Nephron (organoid): ENCODE results near the gene FGGY.
A peak's percentile ranks its signal among the peaks of the same experiment; 100 is the strongest.

Source experiments
- H3K27ac Mint-ChIP-seq, 3 experiments: 2 replicates each; pipeline ENCODE4 v1.8.0; 2020; ENCODE audit warnings: mixed read lengths in 3 of 3, mild to moderate bottlenecking in 2 of 3, moderate library complexity in 1 of 3
- H3K27me3 Mint-ChIP-seq: 2 replicates; pipeline ENCODE4 v1.8.0; 2021; ENCODE audit warnings: low read depth, mild to moderate bottlenecking, moderate library complexity, mixed read lengths
- H3K36me3 Mint-ChIP-seq: 2 replicates; pipeline ENCODE4 v1.8.0; 2020; ENCODE audit warnings: low read depth, mixed read lengths
- H3K4me1 Mint-ChIP-seq: 2 replicates; pipeline ENCODE4 v1.8.0; 2020; ENCODE audit warnings: mixed read lengths
- H3K4me3 Mint-ChIP-seq, 3 experiments: 2 replicates each; pipeline ENCODE4 v1.8.0; 2020; ENCODE audit warnings: mild to moderate bottlenecking in 3 of 3, mixed read lengths in 3 of 3, moderate library complexity in 2 of 3
- H3K9me3 Mint-ChIP-seq: 2 replicates; pipeline ENCODE4 v1.8.0; 2020; ENCODE audit warnings: mixed read lengths
- CTCF ChIP-seq, 3 experiments: fragments of 200-600 bp; sonication (generic); IDR thresholded peaks; one replicate each; pipeline ENCODE4 v1.5.0; 2021; ENCODE audit warnings: antibody characterized with exemption in 3 of 3; ENCODE audit not compliant: unreplicated experiment in 3 of 3

FGGY gene

DNA sequence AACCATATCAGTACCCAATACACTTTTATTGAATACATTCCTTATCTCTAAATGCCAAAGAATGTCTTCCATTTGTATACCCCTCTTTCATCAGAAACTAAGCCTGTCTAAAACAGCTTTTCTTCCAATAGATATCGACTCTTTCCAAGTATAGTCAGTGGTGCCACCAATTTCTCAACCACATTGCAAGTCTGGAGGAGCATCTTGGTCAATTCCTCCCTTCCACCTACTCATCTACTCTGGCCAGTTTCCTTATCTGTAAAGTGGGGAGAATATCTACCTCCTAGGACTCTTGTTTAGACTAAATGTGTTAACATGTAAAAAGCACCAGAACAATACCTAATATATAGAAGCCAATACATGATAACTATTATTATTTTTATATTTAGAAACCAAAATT lies 28.5 kb upstream of the FGGY start:
- Mint-ChIP-seq H3K36me3 (no peaks in the 10 kb centered on the region), H3K9me3 (peaks cover 19% of the 10 kb centered on the region), H3K27ac (no peak overlapping the region), H3K27me3 (no peaks in the 10 kb centered on the region), H3K4me1 (no peaks in the 10 kb centered on the region), H3K4me3 (no peak overlapping the region)
- no peak for TF ChIP-seq CTCF (IDR thresholded peaks at IDR 0.05; ENCODE audit: unreplicated experiment in 3 of 3)

DNA sequence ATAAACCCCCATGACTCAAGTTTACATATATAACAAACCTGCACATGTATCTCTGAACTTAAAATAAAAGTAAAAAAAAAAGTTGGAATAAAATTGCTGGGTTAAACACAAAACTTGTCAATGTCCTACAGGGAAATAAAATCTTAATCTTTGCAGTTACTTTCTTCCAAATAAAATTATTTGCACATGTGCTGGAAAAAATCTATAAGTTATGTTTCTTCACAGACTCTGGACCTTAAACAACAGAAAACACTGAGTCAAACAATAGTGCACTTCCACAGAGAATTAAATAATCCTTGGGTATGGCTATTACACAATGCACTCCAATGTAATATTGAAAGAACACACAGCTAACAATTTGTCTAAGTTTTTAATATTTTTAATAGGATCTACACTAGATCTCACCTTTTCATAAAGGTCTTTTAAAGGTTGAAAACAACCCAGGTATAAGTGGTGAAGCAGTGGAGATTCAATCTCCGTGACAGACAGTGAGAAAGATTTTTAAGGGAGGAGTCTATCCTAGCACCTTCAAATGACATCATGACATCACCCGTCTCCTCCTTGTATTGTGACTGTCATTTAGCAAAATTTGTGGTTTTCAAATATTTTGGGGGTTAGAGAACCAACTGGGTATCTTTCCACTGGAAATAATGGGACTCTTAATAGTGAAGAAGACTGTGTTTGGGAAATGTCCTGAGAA lies 25.2 kb upstream of the FGGY start:
- peaks cover 16% of the 10 kb centered on the region for H3K9me3 Mint-ChIP-seq
- H3K4me1 Mint-ChIP-seq, result peaks cover 11% of the 10 kb centered on the region
- TF ChIP-seq CTCF (IDR thresholded peaks at IDR 0.05; ENCODE audit: unreplicated experiment in 3 of 3), result no peak
- no peaks in the 10 kb centered on the region for H3K27me3 Mint-ChIP-seq
- no peak overlapping the region for H3K4me3 Mint-ChIP-seq
- H3K27ac Mint-ChIP-seq, result no peak overlapping the region
- H3K36me3 Mint-ChIP-seq, result no peaks in the 10 kb centered on the region

DNA sequence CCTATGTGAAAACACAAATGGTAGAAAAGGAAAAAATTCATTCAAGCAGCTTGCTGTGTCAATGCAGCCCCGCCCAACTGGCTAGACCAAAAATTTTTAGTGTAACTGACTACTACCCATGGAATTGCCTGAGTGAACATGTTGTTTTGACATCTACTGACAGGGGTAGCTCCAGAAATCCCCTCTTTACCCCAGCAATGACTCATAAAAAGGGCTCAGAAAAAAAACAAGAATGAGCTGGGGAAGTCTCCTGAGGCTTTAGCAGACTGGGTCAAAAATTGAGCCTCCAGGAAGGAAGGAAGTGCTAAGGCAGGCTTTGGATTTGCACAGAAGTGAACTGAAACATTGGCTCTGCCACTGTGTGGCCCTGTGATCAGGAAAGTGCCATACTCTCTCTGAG lies 24.4 kb upstream of the FGGY start:
- peaks cover 13% of the 10 kb centered on the region for H3K4me1 Mint-ChIP-seq
- H3K9me3 Mint-ChIP-seq, result peaks cover 12% of the 10 kb centered on the region
- H3K4me3 Mint-ChIP-seq, result no peak overlapping the region
- TF ChIP-seq CTCF (IDR thresholded peaks at IDR 0.05; ENCODE audit: unreplicated experiment in 3 of 3), result no peak
- H3K27me3 Mint-ChIP-seq, result no peaks in the 10 kb centered on the region
- no peaks in the 10 kb centered on the region for H3K36me3 Mint-ChIP-seq
- no peak overlapping the region for H3K27ac Mint-ChIP-seq

- H3K9me3 Mint-ChIP-seq, result peaks cover 5% of the 10 kb centered on the region
- no peaks in the 10 kb centered on the region for H3K36me3 Mint-ChIP-seq
- no peaks in the 10 kb centered on the region for H3K27me3 Mint-ChIP-seq
- no peak overlapping the region for H3K4me3 Mint-ChIP-seq
- H3K4me1 Mint-ChIP-seq, result peaks cover 13% of the 10 kb centered on the region
- TF ChIP-seq CTCF (IDR thresholded peaks at IDR 0.05; ENCODE audit: unreplicated experiment in 3 of 3), result no peak
- H3K27ac Mint-ChIP-seq, result peak overlapping the region; percentile 26 to 71 (median 52)
Observed at GRCh38 chr1:59276439-59276851, 20.4 kb upstream of the FGGY start.

DNA sequence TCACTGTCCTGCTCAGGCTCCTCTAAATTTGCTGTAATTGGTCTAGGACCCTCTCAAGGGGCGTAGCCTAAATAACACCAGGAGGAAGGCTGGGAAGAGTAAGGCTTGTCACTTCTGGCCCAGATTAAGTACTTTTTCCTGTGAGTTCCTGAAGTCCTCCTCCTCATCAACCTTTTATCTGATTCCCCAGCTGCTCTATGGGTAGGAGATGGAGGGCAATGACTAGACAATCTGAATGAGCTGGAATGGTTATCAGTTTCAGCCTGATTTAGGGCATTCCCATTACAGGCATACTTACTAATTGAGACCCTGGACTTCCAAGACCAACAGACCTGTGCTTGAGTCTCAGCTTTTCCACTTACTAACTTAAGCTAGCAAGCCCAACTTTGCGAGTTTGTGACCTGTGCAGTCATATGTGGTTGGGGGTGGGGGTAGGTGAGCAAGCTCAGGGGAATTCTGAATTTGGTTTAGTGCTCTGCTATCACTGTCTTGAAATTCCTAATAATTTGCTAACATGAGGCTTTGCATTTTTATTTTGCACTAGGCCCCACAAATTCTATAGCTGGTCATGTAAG lies 18.0 kb upstream of the FGGY start:
- H3K9me3 Mint-ChIP-seq, result no peaks in the 10 kb centered on the region
- H3K27ac Mint-ChIP-seq, result no peak overlapping the region
- H3K36me3 Mint-ChIP-seq, result no peaks in the 10 kb centered on the region
- no peak for TF ChIP-seq CTCF (IDR thresholded peaks at IDR 0.05; ENCODE audit: unreplicated experiment in 3 of 3)
- H3K27me3 Mint-ChIP-seq, result no peaks in the 10 kb centered on the region
- peaks cover 13% of the 10 kb centered on the region for H3K4me1 Mint-ChIP-seq
- H3K4me3 Mint-ChIP-seq, result no peak overlapping the region

- Mint-ChIP-seq H3K9me3 (no peaks in the 10 kb centered on the region), H3K4me1 (peaks cover 13% of the 10 kb centered on the region), H3K27ac (no peak overlapping the region), H3K27me3 (no peaks in the 10 kb centered on the region), H3K4me3 (no peak overlapping the region), H3K36me3 (no peaks in the 10 kb centered on the region)
- TF ChIP-seq CTCF (IDR thresholded peaks at IDR 0.05; ENCODE audit: unreplicated experiment in 3 of 3), result no peak
Observed at GRCh38 chr1:59279645-59280044, 17.2 kb upstream of the FGGY start.
